Measurements from ENCODE around the gene PSME2. TPM values are rescaled to one million over a fixed set of nuclear protein-coding genes. Genes with fewer than 3 reads are reported as not detected.

Gene PSME2
- total RNA-seq, 1 experiment from 2014 or later = 172 TPM

- H3K27me3 ChIP-seq (replicated peaks; ENCODE audit: insufficient read depth, low read depth, low read length, poor library complexity) = no peaks in the 10 kb centered on the region
- H3K27ac ChIP-seq (ENCODE audit: low read depth, low read length, poor library complexity, severe bottlenecking) = no peak overlapping the region
- no peaks in the 10 kb centered on the region for H3K36me3 ChIP-seq (ENCODE audit: insufficient read depth, low read length, poor library complexity, severe bottlenecking)
- ChIA-PET CTCF (no interaction called here), POLR2A (ENCODE audit: low non-redundant PET) (no interaction called here)
- no TSS peak for BruUV-seq (replicated peaks)
- intact Hi-C loops (cut with micrococcal nuclease; ENCODE audit: unreplicated experiment) = no loop called here
- no peak for DNase-seq (ENCODE audit: low spot score)
- H3K9me3 ChIP-seq (ENCODE audit: low read depth, low read length, poor library complexity, severe bottlenecking) = no peaks in the 10 kb centered on the region
- H3K4me3 ChIP-seq (ENCODE audit: low read depth, low read length, poor library complexity, severe bottlenecking) = no peak overlapping the region
- no peaks in the 10 kb centered on the region for H3K4me1 ChIP-seq (ENCODE audit: insufficient read depth, low read length, poor library complexity, severe bottlenecking)
- TF ChIP-seq CTCF (conservative IDR thresholded peaks at IDR 0.05; ENCODE audit: low read depth, low read length) (no peak), EZH2 (IDR thresholded peaks at IDR 0.05; ENCODE audit: borderline replicate concordance, low read depth, low read length, poor library complexity, severe bottlenecking) (no peak)
Observed at GRCh38 chr14:24127673-24128072, 18.7 kb downstream of the PSME2 start.

- Histone ChIP-seq H3K27me3 (replicated peaks; ENCODE audit: insufficient read depth, low read depth, low read length, poor library complexity) (no peaks in the 10 kb centered on the region), H3K9me3 (ENCODE audit: low read depth, low read length, poor library complexity, severe bottlenecking) (no peaks in the 10 kb centered on the region), H3K27ac (ENCODE audit: low read depth, low read length, poor library complexity, severe bottlenecking) (no peak overlapping the region), H3K4me1 (ENCODE audit: insufficient read depth, low read length, poor library complexity, severe bottlenecking) (no peaks in the 10 kb centered on the region), H3K36me3 (ENCODE audit: insufficient read depth, low read length, poor library complexity, severe bottlenecking) (no peaks in the 10 kb centered on the region), H3K4me3 (ENCODE audit: low read depth, low read length, poor library complexity, severe bottlenecking) (no peak overlapping the region)
- ChIA-PET POLR2A (ENCODE audit: low non-redundant PET) (no interaction called here), CTCF (no interaction called here)
- no peak for DNase-seq (ENCODE audit: low spot score)
- intact Hi-C loops (cut with micrococcal nuclease; ENCODE audit: unreplicated experiment) = no loop called here
- BruUV-seq (replicated peaks) = no TSS peak
- TF ChIP-seq EZH2 (IDR thresholded peaks at IDR 0.05; ENCODE audit: borderline replicate concordance, low read depth, low read length, poor library complexity, severe bottlenecking) (no peak), CTCF (conservative IDR thresholded peaks at IDR 0.05; ENCODE audit: low read depth, low read length) (no peak)
Observed at GRCh38 chr14:24126939-24127338, 19.5 kb downstream of the PSME2 start.

GRCh38 chr14:24123424-24124417 is 22.7 kb downstream of the PSME2 start:
- POLR2A ChIA-PET (ENCODE audit: low non-redundant PET) = no interaction called here
- intact Hi-C loops (cut with micrococcal nuclease; ENCODE audit: unreplicated experiment) = no loop called here
- CTCF ChIA-PET = no interaction called here
- Histone ChIP-seq H3K36me3 (ENCODE audit: insufficient read depth, low read length, poor library complexity, severe bottlenecking) (peaks cover 20% of the 10 kb centered on the region), H3K9me3 (ENCODE audit: low read depth, low read length, poor library complexity, severe bottlenecking) (no peaks in the 10 kb centered on the region), H3K4me1 (ENCODE audit: insufficient read depth, low read length, poor library complexity, severe bottlenecking) (no peaks in the 10 kb centered on the region), H3K27ac (ENCODE audit: low read depth, low read length, poor library complexity, severe bottlenecking) (no peak overlapping the region), H3K27me3 (replicated peaks; ENCODE audit: insufficient read depth, low read depth, low read length, poor library complexity) (no peaks in the 10 kb centered on the region), H3K4me3 (ENCODE audit: low read depth, low read length, poor library complexity, severe bottlenecking) (no peak overlapping the region)
- TSS peak; percentile 39 for BruUV-seq (replicated peaks)
- no peak for TF ChIP-seq CTCF (conservative IDR thresholded peaks at IDR 0.05; ENCODE audit: low read depth, low read length)
- no peak for DNase-seq (ENCODE audit: low spot score)

All from A673 (cell line).